GM12873 (cell line): Measurements from ENCODE around the gene NUDT8.

Source experiments
- TF ChIP-seq, protein P1 (sequence below): IDR thresholded peaks from 2 replicates; pipeline ENCODE4 v1.5.1; 2012; ENCODE audit warnings: low read depth, mild to moderate bottlenecking, moderate library complexity, low read length, control low read depth; ENCODE audit not compliant: insufficient read depth; ENCODE audit errors: missing control alignments

NUDT8 gene

DNA sequence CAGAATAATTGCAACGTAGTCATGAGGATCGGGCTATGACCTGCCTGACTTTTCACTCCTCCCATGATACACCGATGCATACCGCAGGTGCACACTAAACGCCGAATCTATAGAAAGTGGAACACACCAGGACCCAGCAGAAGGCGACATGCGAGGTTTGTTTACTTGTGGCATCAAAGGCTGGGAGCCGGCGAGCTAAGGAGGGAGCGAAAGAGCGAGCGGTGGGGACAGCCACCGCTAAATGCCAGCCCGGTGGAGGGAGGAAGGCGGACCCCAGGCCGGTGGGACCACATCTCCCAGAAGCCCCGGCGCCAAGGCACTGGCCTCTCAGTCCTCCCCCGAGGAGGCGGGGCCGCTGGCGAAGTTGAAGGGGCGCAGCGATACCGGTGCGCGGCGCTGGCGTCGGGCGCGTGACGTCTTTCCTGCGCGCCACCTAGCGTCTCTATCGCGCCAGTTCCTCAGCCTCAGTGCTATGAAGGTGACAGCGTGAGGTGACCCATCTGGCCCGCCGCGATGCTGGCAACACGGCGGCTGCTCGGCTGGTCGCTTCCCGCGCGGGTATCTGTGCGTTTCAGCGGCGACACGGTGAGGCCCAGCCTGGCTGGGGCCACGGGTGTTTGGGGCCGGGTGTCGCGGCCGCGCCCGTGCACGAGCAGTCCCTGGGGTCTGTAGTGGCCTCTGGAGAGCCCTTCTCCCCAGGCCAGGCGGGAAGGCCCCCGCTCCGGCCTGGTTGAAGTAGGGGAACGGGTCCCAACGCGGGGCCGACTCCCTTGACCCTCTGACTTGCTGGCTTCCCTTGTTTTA, 23.0 kb downstream of the NUDT8 start, which contains the start of gene NDUFV1:
Gene NDUFV1, plus strand, starts transcription at position 445 of the 804 bp plus-strand sequence. Its CDS starts 69 bp downstream, at position 514.
- TF ChIP-seq, protein P1, sequence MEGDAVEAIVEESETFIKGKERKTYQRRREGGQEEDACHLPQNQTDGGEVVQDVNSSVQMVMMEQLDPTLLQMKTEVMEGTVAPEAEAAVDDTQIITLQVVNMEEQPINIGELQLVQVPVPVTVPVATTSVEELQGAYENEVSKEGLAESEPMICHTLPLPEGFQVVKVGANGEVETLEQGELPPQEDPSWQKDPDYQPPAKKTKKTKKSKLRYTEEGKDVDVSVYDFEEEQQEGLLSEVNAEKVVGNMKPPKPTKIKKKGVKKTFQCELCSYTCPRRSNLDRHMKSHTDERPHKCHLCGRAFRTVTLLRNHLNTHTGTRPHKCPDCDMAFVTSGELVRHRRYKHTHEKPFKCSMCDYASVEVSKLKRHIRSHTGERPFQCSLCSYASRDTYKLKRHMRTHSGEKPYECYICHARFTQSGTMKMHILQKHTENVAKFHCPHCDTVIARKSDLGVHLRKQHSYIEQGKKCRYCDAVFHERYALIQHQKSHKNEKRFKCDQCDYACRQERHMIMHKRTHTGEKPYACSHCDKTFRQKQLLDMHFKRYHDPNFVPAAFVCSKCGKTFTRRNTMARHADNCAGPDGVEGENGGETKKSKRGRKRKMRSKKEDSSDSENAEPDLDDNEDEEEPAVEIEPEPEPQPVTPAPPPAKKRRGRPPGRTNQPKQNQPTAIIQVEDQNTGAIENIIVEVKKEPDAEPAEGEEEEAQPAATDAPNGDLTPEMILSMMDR, result peak; percentile 85

DNA sequence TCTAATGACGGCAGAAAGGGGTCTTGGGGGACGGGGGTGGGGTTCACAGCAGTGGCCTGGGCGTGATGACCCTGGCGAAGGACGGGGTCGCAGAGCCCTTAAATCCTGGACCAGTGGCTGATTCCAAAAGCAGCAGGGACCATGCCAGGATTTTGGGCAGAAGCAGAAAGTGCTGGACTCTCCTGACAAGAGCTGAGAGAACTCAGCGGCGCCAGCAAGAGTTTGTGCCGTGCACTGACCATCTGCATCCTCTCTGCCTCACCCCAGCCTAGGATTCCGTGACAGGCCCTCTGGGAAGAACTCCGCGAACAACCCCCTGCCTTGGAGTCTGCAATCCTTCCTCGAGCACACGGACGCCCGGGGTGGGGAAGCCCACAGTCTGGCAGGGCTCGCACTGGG, 23.6 kb downstream of the NUDT8 start:
- TF ChIP-seq, protein P1, result no peak

- TF ChIP-seq, protein P1, result no peak
Observed at GRCh38 chr11:67605231-67606011, 24.3 kb downstream of the NUDT8 start.

DNA sequence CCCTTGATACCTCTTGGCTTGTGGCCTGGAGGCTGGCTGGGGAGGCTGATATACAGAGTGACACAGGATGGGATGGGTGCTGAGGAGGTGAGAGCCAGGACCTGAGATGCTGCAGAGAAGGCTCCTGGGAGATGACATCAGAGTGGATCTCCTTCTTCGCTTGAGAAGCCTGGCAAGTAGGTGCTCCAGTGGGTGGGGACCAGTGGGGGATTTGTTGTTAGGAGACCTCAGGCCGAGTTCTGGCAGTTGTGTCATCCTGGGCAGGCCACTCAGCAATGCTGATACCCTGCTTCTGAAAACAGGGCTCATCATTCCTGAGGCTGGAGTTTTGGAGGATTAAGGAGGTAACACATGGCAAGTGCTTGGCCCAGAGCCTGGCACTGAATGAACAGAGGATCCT, 24.9 kb downstream of the NUDT8 start:
- TF ChIP-seq, protein P1, result no peak

- TF ChIP-seq, protein P1, result no peak
Observed at GRCh38 chr11:67601098-67601497, 28.6 kb downstream of the NUDT8 start.

- TF ChIP-seq, protein P1, result no peak
Observed at GRCh38 chr11:67600324-67601029, 29.3 kb downstream of the NUDT8 start.

DNA sequence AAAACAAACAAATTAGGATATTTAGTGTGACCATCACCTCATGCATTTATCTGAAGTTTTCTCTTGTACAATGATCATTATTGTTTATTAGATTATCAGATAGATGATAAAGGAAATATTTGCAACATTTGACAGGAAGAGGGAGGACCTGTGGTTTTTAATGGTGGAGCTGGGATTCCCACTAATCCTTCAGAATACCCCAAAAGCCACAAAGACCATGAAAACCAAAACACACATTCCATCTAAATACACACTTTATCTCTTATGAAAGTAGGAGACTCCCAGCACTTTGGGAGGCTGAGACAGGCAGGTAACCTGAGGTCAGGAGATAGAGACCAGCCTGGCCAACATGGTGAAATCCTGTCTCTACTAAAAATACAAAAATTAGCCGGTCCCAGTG, 30.6 kb downstream of the NUDT8 start:
- TF ChIP-seq, protein P1, result no peak
